ENCODE results near the gene CCDC69. TPM values are rescaled to one million over a fixed set of nuclear protein-coding genes. Genes with fewer than 3 reads are reported as not detected.

Gene CCDC69
- polyA plus RNA-seq, 2 of the 4 experiments (the other 2 are of a cell fraction): 2.9 to 3.0 TPM

DNA sequence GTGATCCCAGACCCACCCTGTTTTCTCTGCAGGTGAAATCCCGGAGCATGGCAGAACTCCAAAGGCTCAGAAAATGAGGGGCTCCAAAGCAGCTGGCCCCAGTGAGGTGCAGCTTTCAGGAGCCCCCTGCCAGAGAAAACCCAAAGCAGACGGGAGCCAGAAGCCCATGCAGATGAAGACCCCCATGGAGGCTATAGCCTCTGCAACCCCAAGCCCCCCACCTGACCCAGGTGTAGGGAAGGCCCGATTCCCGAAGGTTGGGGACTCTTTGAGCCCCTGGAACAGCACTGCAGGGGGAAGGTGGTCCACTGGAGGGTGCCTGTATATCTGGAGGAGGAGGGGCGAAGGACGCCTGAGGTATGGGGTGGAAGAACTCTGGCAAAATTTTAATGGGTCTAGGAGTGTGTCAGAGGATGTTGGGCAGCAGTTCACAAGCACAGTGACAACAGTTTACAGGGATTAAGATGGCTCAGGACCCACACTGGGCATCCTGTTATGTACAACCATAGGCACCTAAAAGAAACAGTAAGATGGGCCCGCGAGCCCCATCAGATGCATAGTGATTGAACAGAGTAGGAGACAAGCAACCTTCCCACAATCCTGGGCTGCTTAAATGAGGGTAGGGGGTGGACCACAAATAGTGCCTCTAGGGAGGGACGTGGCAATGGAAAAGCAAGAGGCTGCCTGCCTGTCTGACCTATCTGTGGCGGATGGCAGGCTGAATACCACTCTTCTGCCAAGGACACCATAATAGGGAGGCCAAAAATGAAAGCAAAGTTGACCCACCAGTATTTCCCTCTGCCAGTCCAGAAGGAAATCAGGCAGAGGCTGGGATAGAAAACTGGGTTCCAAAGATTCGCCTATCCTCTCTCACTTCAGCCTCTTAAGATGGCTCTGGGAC is 49.9 kb downstream of the CCDC69 start (continued):
- TF ChIP-seq, protein P1, sequence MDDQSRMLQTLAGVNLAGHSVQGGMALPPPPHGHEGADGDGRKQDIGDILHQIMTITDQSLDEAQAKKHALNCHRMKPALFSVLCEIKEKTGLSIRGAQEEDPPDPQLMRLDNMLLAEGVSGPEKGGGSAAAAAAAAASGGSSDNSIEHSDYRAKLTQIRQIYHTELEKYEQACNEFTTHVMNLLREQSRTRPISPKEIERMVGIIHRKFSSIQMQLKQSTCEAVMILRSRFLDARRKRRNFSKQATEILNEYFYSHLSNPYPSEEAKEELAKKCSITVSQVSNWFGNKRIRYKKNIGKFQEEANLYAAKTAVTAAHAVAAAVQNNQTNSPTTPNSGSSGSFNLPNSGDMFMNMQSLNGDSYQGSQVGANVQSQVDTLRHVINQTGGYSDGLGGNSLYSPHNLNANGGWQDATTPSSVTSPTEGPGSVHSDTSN (IDR thresholded peaks at IDR 0.05): no peak
- TF ChIP-seq JUN (IDR thresholded peaks at IDR 0.05): no peak
- TF ChIP-seq TFCP2L1 (CRISPR knock-in tag; IDR thresholded peaks at IDR 0.05): no peak
- TF ChIP-seq CBX2 (IDR thresholded peaks at IDR 0.05; ENCODE audit: borderline replicate concordance, low read depth): no peak
- no peak for TF ChIP-seq RCOR1 (IDR thresholded peaks at IDR 0.05; ENCODE audit: low read depth, low read length)
- no peak for TF ChIP-seq NFE2L2 (conservative IDR thresholded peaks at IDR 0.05; ENCODE audit: low read length)
- TF ChIP-seq ZNF302 (CRISPR knock-in tag; IDR thresholded peaks at IDR 0.05): no peak
- no peak for TF ChIP-seq FOSL2 (IDR thresholded peaks at IDR 0.05)
- no peak for TF ChIP-seq FOSL2 (CRISPR knock-in tag; IDR thresholded peaks at IDR 0.05)
- no peak for TF ChIP-seq RFX5 (IDR thresholded peaks at IDR 0.05)
- no peak for TF ChIP-seq HOXB5 (CRISPR knock-in tag; IDR thresholded peaks at IDR 0.05)
- no peak for TF ChIP-seq TP53 (CRISPR knock-in tag; IDR thresholded peaks at IDR 0.05)

GRCh38 chr5:151171529-151171928 is 52.4 kb downstream of the CCDC69 start:
- Histone ChIP-seq H3K4me2 (no peak overlapping the region), H3K4me1 (no peaks in the 10 kb centered on the region), H3K4me3 (no peak overlapping the region), H3K9me3 (no peaks in the 10 kb centered on the region), H3K27ac (no peak overlapping the region)
- ChIA-PET CTCF (interaction anchor here (0.6 to 12.8 kb wide), 3 partner anchors 49 to 618 kb away, joined by 3 to 279 read pairs (median 3); no protein-coding TSS in a partner anchor), POLR2A (no interaction called here)
- no peak for TF ChIP-seq HOXB13 (CRISPR knock-in tag; IDR thresholded peaks at IDR 0.05; ENCODE audit: low read depth)
- no peak for TF ChIP-seq HMGXB4 (CRISPR knock-in tag; IDR thresholded peaks at IDR 0.05; ENCODE audit: borderline replicate concordance)
- DNase-seq (ENCODE audit: low read depth in 1 of 2, low spot score in 1 of 2): no peak
- ATAC-seq: no peak
- no peak for FAIRE-seq
- 4% methylated on average over 1 of the region's 1 CpG for WGBS (ENCODE audit: missing lambda C conversion rate)

DNA sequence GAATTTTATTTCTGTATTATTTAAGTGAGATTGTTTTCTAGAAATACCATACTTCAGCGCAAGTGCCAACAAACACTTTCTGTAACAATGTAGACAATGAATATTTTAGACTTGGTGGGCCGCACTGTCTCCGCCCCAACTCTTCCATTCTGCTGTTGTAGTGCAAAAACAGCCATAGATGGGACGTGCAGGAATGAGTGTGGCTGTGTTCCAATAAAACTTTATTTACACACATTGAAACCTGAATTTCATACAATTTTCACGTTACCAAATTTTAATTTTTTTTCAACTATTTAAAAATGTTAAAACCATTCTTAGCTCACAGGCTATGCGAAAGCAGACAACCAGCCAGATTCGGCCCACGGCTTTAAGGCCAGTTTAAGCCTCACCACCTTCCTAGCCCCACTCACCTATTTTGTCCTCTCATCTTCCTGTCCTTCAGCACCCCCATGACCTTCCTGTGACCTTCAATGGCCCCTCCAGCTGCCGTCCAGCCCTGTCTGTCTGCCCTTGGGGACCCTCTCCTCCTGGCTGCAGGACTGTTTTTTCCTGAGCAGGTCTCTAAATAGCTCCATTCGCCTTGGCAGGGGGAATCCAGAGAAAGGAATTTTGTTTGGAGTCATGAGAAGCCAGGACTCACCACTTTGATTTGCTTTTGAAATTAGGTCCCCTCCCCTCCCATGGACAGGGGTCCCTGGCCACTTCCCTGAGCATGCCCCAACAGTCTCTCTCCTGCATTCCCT is 55.1 kb downstream of the CCDC69 start:
- TF ChIP-seq RAD21 (conservative IDR thresholded peaks at IDR 0.05 in 1 of 2, IDR thresholded peaks at IDR 0.05 in 1 of 2): no peak
- TF ChIP-seq POLR2A (IDR thresholded peaks at IDR 0.05; ENCODE audit: low read length): no peak
- TF ChIP-seq, protein P2, sequence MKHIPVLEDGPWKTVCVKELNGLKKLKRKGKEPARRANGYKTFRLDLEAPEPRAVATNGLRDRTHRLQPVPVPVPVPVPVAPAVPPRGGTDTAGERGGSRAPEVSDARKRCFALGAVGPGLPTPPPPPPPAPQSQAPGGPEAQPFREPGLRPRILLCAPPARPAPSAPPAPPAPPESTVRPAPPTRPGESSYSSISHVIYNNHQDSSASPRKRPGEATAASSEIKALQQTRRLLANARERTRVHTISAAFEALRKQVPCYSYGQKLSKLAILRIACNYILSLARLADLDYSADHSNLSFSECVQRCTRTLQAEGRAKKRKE (CRISPR knock-in tag; IDR thresholded peaks at IDR 0.05; ENCODE audit: low read depth): no peak
- TF ChIP-seq FOSB (CRISPR knock-in tag; IDR thresholded peaks at IDR 0.05): no peak
- TF ChIP-seq ZNF302 (CRISPR knock-in tag; IDR thresholded peaks at IDR 0.05): no peak
- no peak for TF ChIP-seq EHF (CRISPR knock-in tag; IDR thresholded peaks at IDR 0.05)
- TF ChIP-seq ESRRA (IDR thresholded peaks at IDR 0.05; ENCODE audit: borderline replicate concordance, low read length): no peak
- TF ChIP-seq RARB (CRISPR knock-in tag; IDR thresholded peaks at IDR 0.05): no peak
- TF ChIP-seq SREBF2 (IDR thresholded peaks at IDR 0.05): no peak
- no peak for TF ChIP-seq ELK1 (IDR thresholded peaks at IDR 0.05; ENCODE audit: low read depth, low read length)
- no peak for TF ChIP-seq RFX5 (IDR thresholded peaks at IDR 0.05)
- no peak for TF ChIP-seq MAZ (IDR thresholded peaks at IDR 0.05; ENCODE audit: borderline replicate concordance, low read depth, low read length)
- Histone ChIP-seq H3K4me3 (no peak overlapping the region), H3K27ac (no peak overlapping the region), H3K9me3 (no peaks in the 10 kb centered on the region), H3K4me1 (no peaks in the 10 kb centered on the region), H3K4me2 (no peak overlapping the region)
- no peak for FAIRE-seq
- CTCF ChIA-PET: interaction anchor here (0.7 to 12.8 kb wide), 5 partner anchors 10 to 678 kb away, joined by 3 to 279 read pairs (median 14); no protein-coding TSS in a partner anchor
- ATAC-seq: no peak
- 60% methylated on average over 10 of the region's 10 CpGs for WGBS (ENCODE audit: missing lambda C conversion rate)
- DNase-seq (ENCODE audit: low read depth in 1 of 2, low spot score in 1 of 2): no peak
- POLR2A ChIA-PET: no interaction called here
